GM19468 (cell line): ENCODE measurements around the gene DRGX.

Experiments
- ATAC-seq: cut with Tn5 transposase; IDR thresholded peaks from one replicate; pipeline ENCODE4 v1.9.1; 2021; ENCODE audit warnings: mild to moderate bottlenecking, moderate library complexity, moderate number of reproducible peaks; ENCODE audit not compliant: unreplicated experiment; ENCODE audit errors: extremely low read depth

DRGX gene

DNA sequence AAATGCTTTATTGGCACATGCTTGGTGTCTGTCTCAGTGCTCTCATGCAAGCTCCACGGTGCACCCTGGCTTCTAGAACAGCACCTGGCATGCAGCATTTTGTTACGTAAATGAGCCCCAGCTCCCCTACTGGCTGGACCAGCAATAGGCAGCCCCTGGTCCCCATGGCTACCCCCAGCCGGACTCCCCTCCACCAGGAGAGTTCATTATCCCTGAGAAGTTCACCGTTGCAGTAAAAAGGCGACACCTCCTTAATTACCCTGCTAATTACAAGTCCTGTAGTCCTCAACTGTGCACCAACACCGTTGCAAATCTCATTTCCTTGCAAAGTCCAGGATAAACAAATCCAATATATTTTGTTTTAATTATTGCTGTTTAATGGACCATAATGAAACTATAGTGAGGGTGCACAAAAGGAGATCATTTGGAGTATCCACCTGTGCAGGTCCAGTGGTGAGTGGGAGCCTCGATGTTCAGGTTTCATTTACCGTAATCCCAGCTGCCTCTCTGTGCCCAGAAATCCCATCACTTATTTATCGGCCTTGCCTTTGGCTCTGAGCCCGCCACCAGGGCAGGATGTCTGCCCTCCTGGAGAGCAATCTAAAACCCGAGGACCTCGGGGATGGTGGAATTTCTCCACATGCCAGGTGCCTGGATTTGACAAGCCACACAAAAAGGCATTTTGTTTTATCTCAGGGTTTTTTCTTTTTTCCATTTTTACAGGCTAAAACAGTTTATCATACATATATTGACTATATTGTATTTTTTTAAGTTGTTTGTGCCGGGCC lies 12.8 kb upstream of the DRGX start:
- no peak for ATAC-seq

DNA sequence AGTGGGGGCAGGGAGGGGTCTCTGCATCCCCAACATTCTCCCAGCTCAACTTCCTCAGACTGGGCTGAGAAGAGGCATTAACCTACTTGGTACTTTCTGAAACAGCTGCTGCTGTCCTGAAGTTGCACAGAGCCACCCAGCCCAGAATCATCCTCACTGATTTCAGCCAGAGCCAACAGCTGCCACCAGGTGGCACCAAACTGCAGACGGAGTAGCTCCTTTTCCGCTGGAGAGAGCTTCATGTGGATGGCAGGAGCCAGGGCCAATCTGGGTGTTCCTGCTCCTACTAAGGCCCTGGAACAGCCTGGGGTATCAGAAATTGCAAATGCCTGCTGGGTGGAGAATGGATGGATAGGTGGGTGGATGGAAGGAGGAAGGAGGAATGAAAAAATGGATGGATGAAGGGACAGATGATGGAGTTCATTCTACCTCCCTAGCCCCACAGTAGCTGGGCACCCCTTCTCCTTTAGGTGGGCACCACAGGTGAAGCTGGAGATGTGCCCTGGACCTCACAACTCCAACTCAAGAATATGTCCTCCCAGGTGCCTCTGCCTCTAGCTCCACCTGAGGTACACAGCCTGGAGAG lies 11.8 kb upstream of the DRGX start:
- no peak for ATAC-seq

DNA sequence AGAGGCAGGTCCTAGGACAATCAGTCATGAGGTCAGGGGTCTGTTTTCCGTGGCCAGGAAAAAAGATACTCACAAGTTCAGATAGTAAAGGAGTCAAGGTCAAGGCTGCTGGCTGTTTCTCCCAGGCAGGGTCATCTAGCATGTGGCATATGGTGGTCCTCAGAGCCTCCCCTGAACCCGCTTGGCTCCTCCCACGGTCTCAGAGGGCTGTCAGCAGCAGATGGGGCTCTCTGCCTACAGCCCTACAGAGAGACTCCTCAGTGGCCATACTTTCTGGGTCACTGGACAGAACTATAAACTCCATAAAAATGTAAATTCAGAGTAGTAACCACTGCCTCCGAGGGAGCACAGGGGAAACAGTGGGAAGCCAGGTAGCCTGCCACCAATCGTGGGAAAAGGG lies 11.3 kb upstream of the DRGX start:
- no peak for ATAC-seq

DNA sequence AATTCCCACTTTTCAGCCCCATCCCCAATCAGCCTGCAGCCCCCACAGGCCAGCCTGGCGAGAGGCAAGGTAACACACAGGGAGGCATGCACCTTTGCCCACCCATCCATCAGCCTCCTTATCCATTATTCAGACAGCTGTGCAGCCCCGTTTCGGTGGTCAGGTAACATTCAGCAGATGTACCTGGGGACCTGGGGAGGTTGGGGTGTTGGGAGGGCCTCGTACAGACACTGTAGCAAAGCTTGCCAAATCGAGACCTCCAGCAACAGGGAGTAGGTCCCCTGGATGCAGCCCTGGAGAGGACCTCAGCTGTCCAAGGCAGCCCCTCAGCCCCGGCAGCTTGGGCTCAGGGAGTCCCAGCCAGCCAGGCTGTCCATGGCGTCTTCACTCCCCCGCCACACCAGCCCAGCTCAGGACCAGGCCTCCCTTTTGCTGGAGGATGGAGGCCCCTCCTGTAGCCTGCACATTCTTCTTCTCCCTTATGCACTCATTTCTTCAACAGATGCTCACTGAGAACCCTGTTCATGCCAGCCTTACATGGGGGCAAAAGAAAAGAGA lies 8.5 kb upstream of the DRGX start:
- no peak for ATAC-seq

DNA sequence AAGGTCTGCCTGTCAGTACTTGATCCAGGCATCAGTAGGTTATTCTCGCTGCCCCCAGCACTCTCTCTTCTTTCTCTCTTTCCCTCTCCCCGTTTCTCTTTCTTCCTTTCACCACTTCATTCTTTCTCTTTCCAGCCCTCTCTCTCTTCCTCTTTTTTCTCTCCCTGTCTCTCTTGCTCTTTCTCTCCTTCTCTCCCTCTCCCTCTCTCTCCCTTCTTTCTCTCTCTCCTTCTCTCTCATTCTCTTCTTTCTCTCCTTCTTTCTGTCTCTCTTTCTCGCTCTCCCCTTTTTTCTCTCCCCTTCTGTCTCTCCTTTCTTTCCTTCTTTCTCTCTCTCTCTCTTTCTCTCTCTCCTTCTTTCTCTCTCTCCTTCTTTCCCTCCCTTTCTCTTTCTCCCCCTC lies 7.5 kb upstream of the DRGX start:
- no peak for ATAC-seq

DNA sequence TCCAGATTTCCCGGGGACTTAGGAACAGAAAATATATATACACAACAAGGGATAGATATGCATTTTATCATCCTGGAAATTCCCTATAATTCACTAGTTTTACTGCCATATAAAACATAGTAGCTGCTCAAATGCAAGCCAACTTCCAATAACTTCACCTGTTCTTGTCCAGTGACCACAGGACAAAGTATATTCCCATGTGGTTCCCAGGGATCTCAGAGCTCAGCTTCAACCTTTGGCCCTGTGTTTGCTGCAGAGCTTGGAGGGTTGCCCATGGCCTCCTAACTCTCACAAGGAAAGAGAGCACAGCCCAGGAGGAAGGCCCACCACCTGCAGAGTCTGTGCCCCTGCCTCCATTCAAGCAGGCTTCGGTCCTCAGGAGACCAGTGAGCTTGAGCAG lies 4.5 kb upstream of the DRGX start:
- no peak for ATAC-seq

DNA sequence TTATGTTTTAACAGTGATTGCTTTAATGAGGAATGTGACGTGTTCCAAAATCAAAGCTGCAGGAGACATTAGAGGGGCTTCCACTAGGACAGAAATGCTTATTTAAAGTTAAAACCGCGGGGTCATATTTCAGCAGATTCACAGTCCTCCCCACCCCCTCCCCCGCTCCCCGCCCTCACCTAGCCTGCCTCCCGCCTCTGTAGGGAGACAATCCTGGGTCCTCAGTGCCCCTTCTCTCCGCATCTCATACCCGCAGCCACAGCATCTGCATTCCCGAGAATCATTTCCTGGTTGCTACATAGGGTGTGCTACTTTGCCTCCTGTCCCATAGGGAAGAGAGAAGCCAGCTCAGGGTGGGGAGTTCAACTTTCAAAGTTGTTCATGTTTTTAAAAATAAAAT lies 3.1 kb upstream of the DRGX start:
- ATAC-seq: no peak

DNA sequence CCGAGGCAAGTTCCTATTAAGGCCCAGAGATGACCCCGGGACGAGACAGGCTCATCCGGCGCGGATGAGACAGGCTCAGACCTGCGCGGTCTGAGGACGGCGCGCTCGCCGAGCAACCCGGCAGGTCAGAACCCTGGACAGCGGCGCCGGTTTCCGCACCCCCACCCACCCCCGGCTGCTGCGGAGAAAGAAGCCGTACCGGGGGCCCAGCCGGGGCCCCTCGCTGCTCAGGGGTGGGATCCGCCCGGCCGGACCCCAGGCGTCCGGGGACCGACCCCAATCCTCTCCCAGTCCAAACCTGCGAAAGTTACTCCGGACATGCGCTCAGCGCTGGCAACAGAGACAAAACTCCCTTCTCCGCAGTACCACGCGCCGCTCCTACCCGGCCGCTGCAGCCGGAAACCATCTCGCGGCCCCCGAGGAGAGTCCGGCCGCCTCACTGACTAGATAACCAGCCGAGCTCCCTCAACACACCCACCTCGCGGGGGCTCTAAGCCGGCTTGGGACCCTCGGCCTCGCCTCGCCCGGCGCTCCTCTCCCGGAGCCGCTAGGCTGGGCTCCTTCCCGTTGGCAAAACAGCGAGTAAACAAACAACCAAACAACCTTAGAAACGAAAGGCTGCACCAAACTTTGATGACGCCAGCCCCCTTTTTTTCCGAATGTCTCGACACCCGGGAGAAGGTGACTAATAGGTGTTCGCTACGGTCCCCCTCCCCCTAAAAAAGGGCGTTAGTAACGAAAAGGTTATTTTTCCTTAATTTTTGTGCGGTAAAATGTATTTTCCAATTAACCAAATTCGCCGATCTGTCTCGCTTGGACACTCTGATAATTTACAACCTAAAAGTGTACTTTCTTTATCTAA lies 2.3 kb upstream of the DRGX start:
- no peak for ATAC-seq

DNA sequence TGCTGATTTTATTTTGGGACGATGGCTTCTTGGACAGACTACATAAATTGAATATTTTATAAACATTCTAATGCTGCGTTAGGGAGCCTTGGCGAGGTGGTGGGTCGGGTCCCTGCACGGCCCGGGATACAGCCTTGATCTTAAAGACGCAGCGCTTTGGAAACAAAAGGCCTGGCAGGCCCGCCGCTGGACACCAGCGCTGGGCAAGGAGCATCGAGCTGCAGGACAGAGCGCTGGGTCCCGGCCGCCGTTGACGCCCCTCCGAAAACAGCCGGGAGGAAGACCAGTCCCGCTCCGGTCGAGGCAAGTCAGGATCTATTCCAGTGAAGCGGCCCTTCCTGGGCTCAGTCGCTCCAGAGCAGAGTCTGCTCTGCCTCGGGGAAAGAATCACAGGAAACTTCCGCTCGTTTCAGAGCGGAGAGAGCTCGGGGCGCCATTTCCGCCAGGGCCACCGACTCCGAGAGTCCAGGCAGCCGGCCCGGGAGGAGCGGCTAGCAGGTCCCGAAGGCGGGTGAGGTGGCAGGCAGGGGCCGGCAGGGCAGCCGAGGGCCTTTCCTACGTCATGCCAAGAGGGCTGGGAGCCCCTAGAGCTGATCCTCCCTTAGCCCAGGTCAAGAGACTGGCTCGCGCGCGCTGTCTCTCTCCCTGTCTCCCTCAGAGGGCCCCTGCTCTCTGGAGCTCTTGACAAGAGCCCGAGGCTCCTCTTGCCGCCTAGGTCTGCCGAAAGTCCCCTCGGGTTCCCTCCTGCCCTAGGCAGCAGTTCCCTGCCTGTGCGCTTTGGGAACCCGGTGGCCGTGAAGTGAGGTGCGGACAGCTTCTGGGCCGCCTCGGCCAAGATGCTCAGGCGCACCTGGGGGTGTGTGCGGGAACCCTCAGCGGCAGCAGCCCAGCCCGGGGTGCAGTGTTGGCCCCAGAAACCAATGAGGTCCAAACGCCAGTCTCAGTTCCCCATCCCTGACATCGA lies 1.4 kb upstream of the DRGX start:
- no peak for ATAC-seq

DNA sequence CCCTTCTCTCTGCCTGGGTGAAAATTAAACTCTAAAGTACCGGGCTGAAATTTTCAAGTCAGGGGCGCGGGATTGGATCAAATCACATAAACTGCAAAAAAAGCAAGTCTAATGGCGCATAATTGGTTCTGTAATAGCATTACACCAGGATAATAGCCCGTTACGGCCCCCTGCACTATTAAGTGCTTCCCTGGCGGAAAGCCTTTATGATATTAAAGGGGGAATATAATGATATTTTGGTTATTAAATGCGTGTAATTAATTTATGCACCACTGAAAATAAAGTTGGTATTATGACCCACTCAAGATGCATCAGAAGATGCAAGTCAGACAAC lies 744 bp upstream of the DRGX start:
- ATAC-seq: no peak

DNA sequence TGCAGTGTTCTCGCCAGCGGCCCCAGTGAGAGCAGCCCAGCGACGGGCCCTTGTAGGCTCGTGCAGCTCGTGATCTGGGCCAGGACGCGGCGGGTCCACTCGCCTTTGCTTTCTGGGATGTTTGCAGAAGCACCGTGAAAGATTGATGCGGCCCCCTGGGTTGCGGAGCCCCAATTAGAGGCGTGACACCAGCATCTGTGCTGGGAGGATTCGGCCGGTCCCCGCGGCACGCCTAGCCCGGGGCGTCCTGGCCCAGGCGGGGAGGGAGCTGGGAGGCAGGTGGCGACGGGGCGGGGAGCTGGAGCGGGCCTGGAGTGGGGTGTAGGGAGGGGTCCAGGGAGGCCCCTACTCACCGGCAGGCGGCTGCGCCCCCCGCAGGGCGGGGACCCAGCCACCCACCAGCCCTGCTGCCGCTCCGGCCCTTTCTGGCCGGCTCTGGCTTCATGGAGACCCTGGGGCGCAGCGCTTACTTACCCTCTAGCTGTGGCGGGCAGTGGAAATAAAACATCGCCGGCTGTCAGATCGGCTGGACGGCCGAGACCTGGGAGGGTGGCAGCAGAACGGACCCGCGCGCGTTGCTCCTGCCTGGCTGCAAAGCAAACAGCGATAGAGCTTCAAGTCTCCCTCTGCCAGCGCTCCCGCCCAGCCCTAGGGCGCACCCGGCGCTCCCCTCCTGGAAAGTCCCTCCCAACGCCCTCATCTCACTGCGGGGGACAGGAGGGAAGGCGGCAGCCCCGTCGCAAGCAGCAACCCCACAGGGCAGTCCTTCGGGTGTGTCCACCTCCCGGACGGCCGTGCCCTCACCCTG lies 752 bp downstream of the DRGX start:
- ATAC-seq: no peak

DNA sequence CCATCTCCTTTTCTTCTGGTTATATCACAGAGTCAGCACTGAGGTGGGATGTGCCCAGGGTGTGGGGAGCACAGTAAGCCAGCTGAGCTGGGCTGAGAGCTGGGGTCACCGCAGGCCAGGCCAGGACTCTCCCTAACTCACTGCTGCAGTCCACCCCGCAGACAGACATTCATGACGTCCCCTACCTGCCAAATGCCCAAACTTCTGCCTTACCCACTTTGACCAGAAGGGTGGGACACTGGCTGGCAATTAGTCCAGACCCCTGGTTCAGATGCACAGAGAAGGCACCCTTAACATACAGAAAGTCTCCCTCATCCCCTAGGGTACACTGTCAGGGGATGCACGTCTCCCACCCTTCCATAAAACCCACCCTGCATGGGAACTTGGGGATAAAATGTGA lies 2.1 kb downstream of the DRGX start:
- ATAC-seq: no peak

DNA sequence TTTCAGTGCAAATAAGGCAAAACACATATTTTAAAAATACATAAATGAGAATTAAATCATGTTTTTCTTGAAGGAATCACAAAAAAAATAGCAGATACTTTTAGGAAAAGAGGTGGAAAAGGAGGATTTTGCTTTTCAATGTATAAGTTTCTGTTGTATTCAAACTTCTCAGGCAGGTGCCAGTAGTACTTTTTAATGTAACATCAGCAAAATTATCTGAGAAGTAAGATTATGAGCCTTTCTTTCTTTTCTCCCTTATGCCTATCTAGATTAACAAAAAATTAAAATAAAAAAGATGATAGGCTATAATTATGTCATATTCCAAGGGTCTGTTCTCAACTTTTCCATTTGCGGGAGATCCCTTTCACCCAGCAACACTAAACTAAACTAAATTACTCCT lies 2.6 kb downstream of the DRGX start:
- no peak for ATAC-seq

DNA sequence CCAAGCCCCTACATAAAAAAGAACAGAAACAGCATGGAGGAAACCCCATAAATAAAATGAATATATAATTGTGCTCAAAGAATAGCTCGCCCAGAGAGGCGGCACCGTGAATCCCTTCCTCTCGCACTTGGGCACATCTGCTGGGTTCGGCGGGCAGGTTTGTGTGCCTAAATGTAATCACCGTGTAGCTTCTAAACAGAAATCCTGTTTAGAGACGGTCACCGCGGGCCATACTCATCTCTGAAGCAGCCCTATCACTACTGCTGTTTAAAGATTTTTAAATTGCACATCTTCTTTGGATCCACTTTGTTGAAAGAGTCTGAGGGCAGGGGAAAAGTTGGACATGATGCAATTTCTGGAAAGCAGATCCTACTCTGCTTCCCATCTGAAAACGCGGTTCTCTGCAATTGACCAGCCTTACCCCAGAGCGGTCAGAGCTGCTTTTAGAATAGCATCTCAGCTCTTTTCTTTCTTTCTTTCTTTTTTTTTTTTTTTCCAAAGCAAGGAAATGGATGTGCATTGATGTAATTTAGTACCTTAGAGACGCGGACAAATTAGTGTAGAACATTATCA lies 6.4 kb downstream of the DRGX start:
- no peak for ATAC-seq

DNA sequence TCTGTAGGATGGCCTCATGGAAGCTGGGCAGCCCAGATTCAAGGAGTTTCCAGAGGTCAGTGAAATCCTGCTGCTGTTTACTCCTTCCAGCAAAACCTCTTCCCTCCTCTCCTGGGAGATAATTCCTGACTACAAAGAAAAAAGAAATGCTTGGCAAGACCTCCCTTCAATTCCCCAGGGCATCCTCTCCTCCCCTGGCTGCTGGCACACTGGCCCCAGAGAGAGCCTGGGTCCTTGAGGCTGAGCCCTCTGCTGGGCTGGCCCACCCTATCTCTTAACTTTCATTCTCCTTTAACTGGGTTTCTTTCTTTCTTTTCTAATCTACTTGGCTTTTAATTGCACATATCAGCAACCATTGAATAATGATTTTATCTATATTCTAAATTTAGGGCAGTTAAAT lies 7.7 kb downstream of the DRGX start:
- no peak for ATAC-seq

DNA sequence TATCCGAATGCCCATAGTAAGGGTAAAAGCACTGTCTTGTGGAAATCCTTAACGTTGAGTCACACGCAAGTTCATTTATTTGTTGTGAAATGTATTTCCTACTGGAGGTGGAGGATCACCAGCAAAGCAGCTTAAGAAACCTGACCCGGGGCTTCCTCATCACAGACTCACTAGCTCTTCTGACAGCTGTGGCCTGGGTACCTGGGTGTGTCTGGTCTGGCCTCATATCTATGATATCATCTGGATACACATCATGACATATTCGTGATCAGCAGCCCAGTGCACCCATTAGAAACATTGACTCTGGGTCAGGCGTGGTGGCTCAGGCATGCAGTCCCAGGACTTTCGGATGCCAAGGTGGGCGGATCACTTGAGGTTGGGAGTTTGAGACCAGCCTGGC lies 8.8 kb downstream of the DRGX start:
- no peak for ATAC-seq

DNA sequence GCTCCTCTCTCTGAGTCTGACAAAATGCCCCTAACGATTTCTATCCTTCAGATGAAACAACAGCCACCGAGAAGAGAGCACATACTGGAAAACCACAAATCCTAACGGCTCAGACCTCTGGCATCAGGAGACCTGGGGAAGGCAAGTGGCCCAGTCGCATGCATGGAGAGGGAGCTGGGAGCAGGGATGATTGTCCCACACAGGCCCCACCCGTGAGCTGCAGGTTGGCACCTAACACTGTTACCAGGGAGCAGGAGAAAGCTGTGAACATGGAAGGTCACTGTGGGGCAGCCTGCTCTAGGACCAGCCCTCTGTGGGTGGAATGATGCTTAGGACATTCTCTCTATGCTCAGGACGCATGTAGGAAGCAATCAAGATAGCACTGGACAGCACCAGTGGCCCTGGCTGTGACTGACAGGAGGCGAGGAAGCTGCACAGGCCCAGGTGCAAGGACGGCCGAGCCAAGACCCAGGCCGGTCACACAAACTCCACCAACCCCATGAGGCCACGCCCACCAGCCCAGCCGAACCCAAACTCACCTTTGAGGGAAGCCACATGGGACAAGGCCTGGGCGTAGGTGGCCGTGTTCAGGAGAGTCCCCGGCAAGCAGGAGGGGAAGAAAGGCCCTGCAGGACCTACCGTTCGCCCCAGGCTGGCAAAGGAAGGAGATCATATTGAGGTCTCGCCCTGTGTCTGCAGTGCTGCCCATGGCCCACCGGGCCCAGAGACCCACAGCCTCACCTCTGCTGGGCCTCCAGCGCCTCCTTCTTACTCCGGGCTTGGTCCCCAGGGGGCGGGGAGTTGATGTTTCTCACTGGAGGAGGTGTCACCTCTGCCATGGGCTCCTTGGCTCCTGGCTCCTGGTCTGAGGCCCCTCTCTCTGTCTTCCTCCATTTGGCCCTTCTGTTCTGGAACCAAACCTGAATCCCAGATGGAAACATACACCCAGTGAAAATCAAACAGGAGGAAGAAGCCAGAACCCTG lies 9.7 kb downstream of the DRGX start:
- ATAC-seq: no peak
